Suprapubic skin (tissue), 4 donors: Measurements from ENCODE around the gene ST7. TPM values are rescaled to one million over a fixed set of nuclear protein-coding genes. Genes with fewer than 3 reads are reported as not detected.

Experiments
- DNase-seq, 2 donors: peaks; one replicate each; pipeline ENCODE4 v3.0.0-alpha.2; 2019; ENCODE audit warnings: low spot score in 2 of 2
- H3K27ac ChIP-seq: fragments of 200-600 bp; sonication (generic); one replicate; pipeline ENCODE4 v1.5.1; 2019
- H3K27me3 ChIP-seq: fragments of 200-600 bp; sonication (generic); one replicate; pipeline ENCODE4 v1.5.1; 2019
- H3K36me3 ChIP-seq: fragments of 200-600 bp; sonication (generic); one replicate; pipeline ENCODE4 v1.5.1; 2019
- H3K4me1 ChIP-seq: fragments of 200-600 bp; sonication (generic); one replicate; pipeline ENCODE4 v1.5.1; 2019
- H3K4me3 ChIP-seq: fragments of 200-600 bp; sonication (generic); one replicate; pipeline ENCODE4 v1.5.1; 2019; ENCODE audit warnings: mild to moderate bottlenecking
- H3K9me3 ChIP-seq: fragments of 200-600 bp; sonication (generic); one replicate; pipeline ENCODE4 v1.5.1; 2019
- EP300 ChIP-seq: sonication (generic); formaldehyde crosslinking; IDR thresholded peaks from one replicate; pipeline ENCODE4 v1.6.1; 2017; ENCODE audit warnings: antibody characterized with exemption
- POLR2A ChIP-seq, 2 donors: fragments of 450-650 bp; IDR thresholded peaks; one replicate each; pipeline ENCODE4 v1.6.1; 2017; ENCODE audit warnings: antibody characterized with exemption in 2 of 2, mild to moderate bottlenecking in 2 of 2, moderate library complexity in 2 of 2
- POLR2AphosphoS5 ChIP-seq, 3 donors: sonication (generic); formaldehyde crosslinking; IDR thresholded peaks; one replicate each; pipeline ENCODE4 v1.6.1; 2017; ENCODE audit warnings: antibody characterized with exemption in 3 of 3
- WGBS: methylation state at CpG from one replicate; pipeline ENCODE4 v1.1.5; 2018; 5-methylcytosine and 5-hydroxymethylcytosine counted together
- total RNA-seq, 4 donors: library from RNA; depleted of rRNA; stranded (reverse); fragments of >200 nt; gene quantifications; one replicate each; pipeline ENCODE4 v1.1.0, GENCODE V29; 2016
- TF ChIP-seq, protein P1 (sequence below), 2 donors: fragments of 200-600 bp in 1 of 2; fragments of 450-650 bp in 1 of 2; sonication (generic) in 1 of 2; IDR thresholded peaks; one replicate each; pipeline ENCODE4 v1.5.1; 2016 to 2019; ENCODE audit warnings: antibody characterized with exemption in 2 of 2, mild to moderate bottlenecking in 1 of 2, moderate library complexity in 1 of 2

ST7 gene
- total RNA-seq, 4 donors from 2014 or later: 13.1 to 28.2 (median 18.6) TPM

DNA sequence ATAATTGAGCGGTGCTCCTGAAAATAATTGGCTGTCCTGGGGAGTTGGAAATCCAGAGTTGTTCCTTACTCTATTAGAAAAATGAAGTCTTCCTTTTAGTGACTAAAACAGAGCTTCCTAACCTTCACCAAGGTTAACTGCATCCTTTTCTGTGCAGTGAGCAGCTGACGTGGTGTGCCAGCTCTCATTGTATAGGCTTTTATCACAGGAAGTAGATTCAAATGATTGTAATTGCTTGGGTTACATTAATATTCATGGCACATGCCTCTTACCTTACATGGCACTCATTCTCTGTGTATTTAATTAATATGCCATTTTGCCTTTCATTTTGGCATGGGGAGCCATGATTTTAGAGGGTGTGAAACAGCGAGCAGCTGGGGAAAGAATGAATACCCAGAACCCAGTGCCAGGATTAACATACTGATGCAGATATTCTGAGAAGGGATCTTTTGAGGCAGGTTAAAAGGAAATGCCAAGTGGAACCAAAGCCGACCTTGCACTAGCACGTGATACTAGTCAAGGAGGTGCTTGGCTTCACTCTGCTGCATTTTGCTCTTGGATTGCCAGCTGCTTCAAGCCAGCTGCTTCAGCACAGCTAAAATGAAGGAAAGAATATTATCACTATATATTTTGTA is 115.3 kb downstream of the ST7 start:
- H3K36me3 ChIP-seq: no peaks in the 10 kb centered on the region
- H3K4me3 ChIP-seq: no peak overlapping the region
- WGBS: 51% methylated on average over 5 of the region's 5 CpGs
- TF ChIP-seq, protein P1, sequence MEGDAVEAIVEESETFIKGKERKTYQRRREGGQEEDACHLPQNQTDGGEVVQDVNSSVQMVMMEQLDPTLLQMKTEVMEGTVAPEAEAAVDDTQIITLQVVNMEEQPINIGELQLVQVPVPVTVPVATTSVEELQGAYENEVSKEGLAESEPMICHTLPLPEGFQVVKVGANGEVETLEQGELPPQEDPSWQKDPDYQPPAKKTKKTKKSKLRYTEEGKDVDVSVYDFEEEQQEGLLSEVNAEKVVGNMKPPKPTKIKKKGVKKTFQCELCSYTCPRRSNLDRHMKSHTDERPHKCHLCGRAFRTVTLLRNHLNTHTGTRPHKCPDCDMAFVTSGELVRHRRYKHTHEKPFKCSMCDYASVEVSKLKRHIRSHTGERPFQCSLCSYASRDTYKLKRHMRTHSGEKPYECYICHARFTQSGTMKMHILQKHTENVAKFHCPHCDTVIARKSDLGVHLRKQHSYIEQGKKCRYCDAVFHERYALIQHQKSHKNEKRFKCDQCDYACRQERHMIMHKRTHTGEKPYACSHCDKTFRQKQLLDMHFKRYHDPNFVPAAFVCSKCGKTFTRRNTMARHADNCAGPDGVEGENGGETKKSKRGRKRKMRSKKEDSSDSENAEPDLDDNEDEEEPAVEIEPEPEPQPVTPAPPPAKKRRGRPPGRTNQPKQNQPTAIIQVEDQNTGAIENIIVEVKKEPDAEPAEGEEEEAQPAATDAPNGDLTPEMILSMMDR (IDR thresholded peaks at IDR 0.05): no peak
- no peak for TF ChIP-seq EP300
- TF ChIP-seq POLR2A (IDR thresholded peaks at IDR 0.05): no peak
- TF ChIP-seq POLR2AphosphoS5 (IDR thresholded peaks at IDR 0.05): no peak
- no peaks in the 10 kb centered on the region for H3K9me3 ChIP-seq
- DNase-seq: no peak
- H3K27ac ChIP-seq: no peak overlapping the region
- no peaks in the 10 kb centered on the region for H3K27me3 ChIP-seq
- peaks cover 28% of the 10 kb centered on the region for H3K4me1 ChIP-seq

DNA sequence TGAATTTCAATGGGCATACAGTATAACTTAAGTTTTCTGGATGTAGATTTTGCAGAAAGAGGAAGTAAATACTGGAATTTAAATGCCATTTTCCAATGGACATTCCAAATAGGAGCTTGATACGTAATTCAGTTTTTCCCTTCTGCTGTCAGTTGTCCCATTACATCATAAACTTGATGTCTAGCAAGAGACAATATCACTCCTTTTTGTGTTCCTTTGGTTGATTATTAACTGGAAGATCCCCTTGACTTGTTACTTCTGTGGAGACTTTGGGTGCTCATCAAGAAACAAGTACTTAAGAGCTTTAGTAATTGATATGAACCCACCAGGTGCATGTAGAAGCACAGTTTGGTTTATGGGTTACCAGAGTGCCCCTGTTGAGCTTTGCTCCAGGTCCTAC is 116.1 kb downstream of the ST7 start:
- H3K4me1 ChIP-seq: peaks cover 28% of the 10 kb centered on the region
- no peaks in the 10 kb centered on the region for H3K27me3 ChIP-seq
- no peak overlapping the region for H3K27ac ChIP-seq
- TF ChIP-seq EP300: no peak
- TF ChIP-seq POLR2AphosphoS5 (IDR thresholded peaks at IDR 0.05): no peak
- TF ChIP-seq, protein P1 (IDR thresholded peaks at IDR 0.05): no peak
- no peak for TF ChIP-seq POLR2A (IDR thresholded peaks at IDR 0.05)
- no peak overlapping the region for H3K4me3 ChIP-seq
- H3K9me3 ChIP-seq: no peaks in the 10 kb centered on the region
- no peaks in the 10 kb centered on the region for H3K36me3 ChIP-seq
- WGBS: 71% methylated on average over 1 of the region's 1 CpG
- no peak for DNase-seq

DNA sequence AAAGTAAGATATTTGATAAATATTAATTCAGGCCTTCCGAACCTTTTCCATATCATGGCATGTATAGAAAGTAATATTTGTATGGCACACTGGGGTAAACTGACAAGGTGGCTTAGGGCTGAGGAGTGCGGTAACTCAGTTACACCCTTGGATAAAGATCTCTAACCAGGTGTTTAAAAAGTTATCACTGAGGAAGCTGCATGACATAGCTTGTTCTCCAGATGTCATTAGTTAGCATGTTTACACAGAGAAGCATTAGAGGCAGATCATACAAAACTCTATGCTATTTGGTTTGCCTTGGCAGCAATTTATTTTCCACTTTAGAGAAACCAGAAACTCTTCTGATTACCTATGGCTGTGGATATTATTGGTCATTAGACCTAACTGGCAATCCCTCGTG is 118.2 kb downstream of the ST7 start:
- H3K9me3 ChIP-seq: no peaks in the 10 kb centered on the region
- DNase-seq: no peak
- H3K27me3 ChIP-seq: no peaks in the 10 kb centered on the region
- peaks cover 28% of the 10 kb centered on the region for H3K4me1 ChIP-seq
- no peak overlapping the region for H3K27ac ChIP-seq
- H3K36me3 ChIP-seq: no peaks in the 10 kb centered on the region
- no peak overlapping the region for H3K4me3 ChIP-seq
- no peak for TF ChIP-seq POLR2AphosphoS5 (IDR thresholded peaks at IDR 0.05)
- TF ChIP-seq, protein P1 (IDR thresholded peaks at IDR 0.05): no peak
- TF ChIP-seq POLR2A (IDR thresholded peaks at IDR 0.05): no peak
- no peak for TF ChIP-seq EP300
- 65% methylated on average over 3 of the region's 3 CpGs for WGBS

DNA sequence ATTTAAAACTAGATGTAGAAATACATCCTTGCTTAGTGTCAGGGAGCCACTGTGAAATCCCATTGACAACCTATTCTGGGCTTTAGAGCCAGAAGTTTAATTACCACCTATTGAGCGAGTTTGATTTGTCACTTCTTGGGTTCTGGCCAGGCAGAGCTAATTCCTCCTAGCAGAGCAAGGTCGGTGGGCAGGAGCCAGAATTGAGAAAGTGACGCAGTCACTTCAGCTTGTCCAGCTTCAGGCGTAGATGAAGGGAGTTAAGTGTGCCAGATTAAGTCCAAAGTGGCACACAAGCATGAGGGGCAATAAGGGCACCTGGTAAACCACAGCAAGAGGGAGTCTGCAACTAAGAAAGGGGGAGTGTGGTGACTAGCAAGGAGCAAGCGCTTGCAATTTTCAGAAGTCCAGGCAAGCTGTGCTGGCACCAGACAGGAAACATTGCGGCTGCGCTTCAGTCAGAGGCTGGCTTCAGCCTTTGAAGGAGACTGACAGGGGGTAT is 119.4 kb downstream of the ST7 start:
- no peak for TF ChIP-seq POLR2A (IDR thresholded peaks at IDR 0.05)
- TF ChIP-seq, protein P1 (IDR thresholded peaks at IDR 0.05): no peak
- TF ChIP-seq POLR2AphosphoS5 (IDR thresholded peaks at IDR 0.05): no peak
- no peak for TF ChIP-seq EP300
- Histone ChIP-seq H3K27ac (peak overlapping the region; percentile 30), H3K4me1 (peaks cover 28% of the 10 kb centered on the region), H3K27me3 (no peaks in the 10 kb centered on the region), H3K9me3 (no peaks in the 10 kb centered on the region), H3K36me3 (no peaks in the 10 kb centered on the region), H3K4me3 (no peak overlapping the region)
- 20% methylated on average over 7 of the region's 7 CpGs for WGBS
- peak in 1 of 2 donors; percentile 74 for DNase-seq

DNA sequence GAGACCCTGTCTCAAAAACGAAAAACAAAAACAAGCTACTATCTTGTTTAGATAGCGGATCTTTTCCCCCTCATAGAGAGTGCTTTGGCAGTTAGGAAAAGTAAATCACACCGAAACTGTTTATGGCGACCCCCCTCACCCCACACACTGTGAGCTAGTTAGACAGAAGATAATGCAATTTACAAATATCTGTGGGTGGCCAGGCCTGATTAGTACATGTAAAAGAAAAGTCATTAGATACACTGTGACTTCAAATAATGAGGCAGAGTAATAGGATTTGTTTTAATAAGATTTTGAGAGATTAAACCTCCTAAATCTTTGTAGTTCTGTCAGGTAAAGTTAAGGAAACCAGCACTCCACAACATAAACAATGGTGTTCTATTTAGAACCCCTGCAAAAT is 121.1 kb downstream of the ST7 start:
- no peak for DNase-seq
- Histone ChIP-seq H3K4me1 (peaks cover 19% of the 10 kb centered on the region), H3K4me3 (no peak overlapping the region), H3K27ac (no peak overlapping the region), H3K27me3 (no peaks in the 10 kb centered on the region), H3K36me3 (no peaks in the 10 kb centered on the region), H3K9me3 (no peaks in the 10 kb centered on the region)
- TF ChIP-seq POLR2A (IDR thresholded peaks at IDR 0.05) (no peak), POLR2AphosphoS5 (IDR thresholded peaks at IDR 0.05) (no peak), EP300 (no peak)
- TF ChIP-seq, protein P1 (IDR thresholded peaks at IDR 0.05): no peak
- WGBS: 98% methylated on average over 4 of the region's 4 CpGs
